Upper lobe of right lung (tissue), 1 donor: ENCODE measurements around the gene MOB3A. TPM values are rescaled to one million over a fixed set of nuclear protein-coding genes. Genes with fewer than 3 reads are reported as not detected.
A peak's percentile ranks its signal among the peaks of the same experiment; 100 is the strongest.

ENCODE experiments used
- ATAC-seq: fragments of 200-7000 bp; cut with Tn5 transposase; one replicate; pipeline ENCODE4 v1.9.1; 2020; ENCODE audit warnings: mild to moderate bottlenecking, moderate library complexity
- DNase-seq: peaks from one replicate; pipeline ENCODE4 v3.0.0-alpha.2; 2020
- H3K27ac ChIP-seq: fragments of 200-600 bp; one replicate; pipeline ENCODE4 v1.8.0; 2022
- H3K27me3 ChIP-seq: fragments of 200-600 bp; one replicate; pipeline ENCODE4 v1.8.0; 2022; ENCODE audit warnings: mild to moderate bottlenecking
- H3K36me3 ChIP-seq: fragments of 200-600 bp; one replicate; pipeline ENCODE4 v1.8.0; 2022
- H3K4me1 ChIP-seq: fragments of 200-600 bp; one replicate; pipeline ENCODE4 v1.8.0; 2022
- H3K4me3 ChIP-seq: fragments of 200-600 bp; one replicate; pipeline ENCODE4 v1.8.0; 2022; ENCODE audit warnings: mild to moderate bottlenecking
- H3K9me3 ChIP-seq: fragments of 200-600 bp; one replicate; pipeline ENCODE4 v1.8.0; 2022
- CTCF ChIP-seq: fragments of 200-600 bp; IDR thresholded peaks from one replicate; pipeline ENCODE4 v1.8.0; 2022; ENCODE audit warnings: antibody characterized with exemption
- intact Hi-C: fragments of 100-400 bp; cut with DNase I; formaldehyde crosslinking; loops from one replicate; pipeline ENCODE4 v1.11.0; 2022
- total RNA-seq: library from RNA; stranded (reverse); fragmentation: NEBNext Ultra II Directional; extraction: Animal tissue kit (Norgen Biotek cat#: 25700); gene quantifications from one replicate; pipeline ENCODE4 v1.2.1, GENCODE V29; 2021
- donor health status: DM: no; HTN: yes; CAD: no; lungs with severe emphysema.

MOB3A gene
- total RNA-seq, 1 donor from 2014 or later, result 58.8 TPM

GRCh38 chr19:2049741-2050348, 46.3 kb downstream of the MOB3A start:
- TF ChIP-seq CTCF, result no peak
- H3K9me3 ChIP-seq, result no peaks in the 10 kb centered on the region
- H3K36me3 ChIP-seq, result peaks cover 43% of the 10 kb centered on the region
- H3K4me1 ChIP-seq, result peaks cover 73% of the 10 kb centered on the region
- ATAC-seq (peak; percentile 76), DNase-seq (peak; percentile 94)
- intact Hi-C loops, result no loop called here
- H3K27ac ChIP-seq, result peak overlapping the region; percentile 95
- H3K27me3 ChIP-seq, result no peaks in the 10 kb centered on the region
- H3K4me3 ChIP-seq, result peak overlapping the region; percentile 97

- Histone ChIP-seq H3K4me1 (peaks cover 73% of the 10 kb centered on the region), H3K9me3 (no peaks in the 10 kb centered on the region), H3K27ac (peak overlapping the region; percentile 95), H3K27me3 (no peaks in the 10 kb centered on the region), H3K36me3 (peaks cover 49% of the 10 kb centered on the region), H3K4me3 (peak overlapping the region; percentile 97)
- peak; percentile 2 for ATAC-seq
- intact Hi-C loops, result no loop called here
- DNase-seq, result peak; percentile 77
- no peak for TF ChIP-seq CTCF
Measured at GRCh38 chr19:2048959-2049740, 47.0 kb downstream of the MOB3A start.

GRCh38 chr19:2048104-2048958, 47.8 kb downstream of the MOB3A start:
- no peaks in the 10 kb centered on the region for H3K9me3 ChIP-seq
- DNase-seq (no peak), ATAC-seq (no peak)
- no peak for TF ChIP-seq CTCF
- H3K27me3 ChIP-seq, result no peaks in the 10 kb centered on the region
- H3K36me3 ChIP-seq, result peaks cover 57% of the 10 kb centered on the region
- peak overlapping the region; percentile 97 for H3K4me3 ChIP-seq
- H3K27ac ChIP-seq, result peak overlapping the region; percentile 95
- H3K4me1 ChIP-seq, result peaks cover 76% of the 10 kb centered on the region
- intact Hi-C loops, result no loop called here

GRCh38 chr19:2047449-2048103, 48.5 kb downstream of the MOB3A start:
- peak overlapping the region; percentile 97 for H3K4me3 ChIP-seq
- no peaks in the 10 kb centered on the region for H3K27me3 ChIP-seq
- TF ChIP-seq CTCF, result no peak
- H3K27ac ChIP-seq, result peak overlapping the region; percentile 95
- intact Hi-C loops, result no loop called here
- H3K9me3 ChIP-seq, result no peaks in the 10 kb centered on the region
- ATAC-seq (no peak), DNase-seq (peak; percentile 89)
- H3K4me1 ChIP-seq, result peaks cover 83% of the 10 kb centered on the region
- peaks cover 65% of the 10 kb centered on the region for H3K36me3 ChIP-seq

GRCh38 chr19:2047076-2047448, 49.1 kb downstream of the MOB3A start:
- Histone ChIP-seq H3K9me3 (no peaks in the 10 kb centered on the region), H3K27ac (peak overlapping the region; percentile 95), H3K27me3 (no peaks in the 10 kb centered on the region), H3K4me1 (peaks cover 83% of the 10 kb centered on the region), H3K36me3 (peaks cover 69% of the 10 kb centered on the region), H3K4me3 (peak overlapping the region; percentile 97)
- TF ChIP-seq CTCF, result no peak
- ATAC-seq (no peak), DNase-seq (no peak)
- intact Hi-C loops, result no loop called here
